GM10266 (cell line): ENCODE results near the gene CCDC78.

ENCODE experiments used
- DNase-seq: peaks from one replicate; pipeline ENCODE4 v3.0.0; 2012; ENCODE audit errors: extremely low spot score
- TF ChIP-seq, protein P1 (sequence below): IDR thresholded peaks from 2 replicates; pipeline ENCODE4 v1.5.1; 2012; ENCODE audit warnings: mild to moderate bottlenecking, low read depth; ENCODE audit not compliant: control insufficient read depth, insufficient read depth; ENCODE audit errors: missing control alignments

The CCDC78 gene

DNA sequence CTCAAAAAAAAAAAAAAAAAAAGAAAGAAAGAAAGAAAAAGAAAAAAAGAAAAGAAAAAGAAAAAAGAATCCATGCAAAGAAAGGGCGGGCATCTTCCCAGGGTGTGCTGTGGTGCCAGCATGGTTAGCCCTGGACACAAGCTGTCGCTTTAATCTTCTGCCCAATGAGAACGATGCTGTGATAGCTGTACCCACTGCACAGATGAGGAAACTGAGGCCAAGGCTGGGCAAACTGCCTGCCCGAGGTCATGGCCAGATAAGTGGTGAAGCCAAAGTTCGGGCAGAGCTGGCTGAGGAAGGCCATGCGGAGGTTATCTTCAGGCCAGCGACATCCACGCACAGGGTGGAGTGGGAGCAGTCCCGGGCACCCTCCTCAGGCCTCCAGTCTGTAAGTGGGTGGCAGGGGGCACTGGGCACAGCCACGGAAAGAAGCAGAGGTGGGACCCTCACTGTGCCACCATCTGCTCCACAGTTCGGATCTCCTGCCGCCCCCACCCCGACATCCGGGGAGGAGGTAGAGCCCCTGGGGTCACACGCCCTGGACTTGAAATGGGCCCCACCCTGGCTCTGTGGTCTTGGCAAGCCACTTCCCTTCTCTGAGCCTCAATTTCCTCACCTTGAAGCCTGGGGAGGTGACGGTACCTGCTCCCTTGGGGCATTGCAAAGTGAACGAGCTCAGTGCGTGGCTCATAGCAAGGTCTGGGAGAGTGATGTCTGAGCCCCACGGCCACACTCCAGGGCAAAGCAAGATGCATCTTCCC is 27.2 kb downstream of the CCDC78 start:
- DNase-seq: no peak

DNA sequence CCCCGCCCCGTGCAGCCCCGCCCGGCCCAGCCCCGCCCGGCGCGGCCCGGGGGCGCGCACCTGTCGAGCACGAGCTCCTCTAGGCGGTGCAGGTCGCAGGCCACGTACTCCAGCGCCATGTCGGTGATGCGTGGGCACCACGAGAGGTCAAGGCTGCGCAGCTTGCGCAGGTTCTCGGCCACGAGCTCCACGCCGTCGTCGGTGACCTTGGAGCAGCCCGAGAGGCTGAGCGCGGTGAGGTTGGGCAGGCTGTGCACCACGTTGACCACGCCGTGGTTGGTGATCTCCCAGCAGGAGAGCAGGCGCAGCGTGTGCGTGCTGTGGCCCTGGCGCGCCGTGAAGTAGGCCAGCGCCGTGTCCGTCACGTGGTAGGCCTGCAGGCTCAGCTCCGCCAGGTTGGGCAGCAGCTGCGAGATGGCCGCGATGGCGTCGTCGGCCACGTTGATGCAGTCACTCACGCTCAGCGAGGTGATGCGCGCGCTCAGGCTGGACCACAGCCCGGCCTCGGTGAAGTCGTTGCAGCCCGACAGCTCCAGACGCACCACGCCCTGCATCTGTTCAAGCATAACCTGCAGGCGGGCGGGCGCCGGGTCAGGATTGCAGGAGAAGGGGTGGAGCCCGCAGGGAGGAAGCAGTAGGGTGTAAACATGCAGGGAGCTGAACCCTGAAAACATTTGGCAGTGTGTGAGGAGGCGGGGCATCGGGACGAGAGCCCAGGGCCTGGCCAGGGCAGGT is 30.7 kb downstream of the CCDC78 start:
- peak; percentile 90 for DNase-seq
- TF ChIP-seq, protein P1, sequence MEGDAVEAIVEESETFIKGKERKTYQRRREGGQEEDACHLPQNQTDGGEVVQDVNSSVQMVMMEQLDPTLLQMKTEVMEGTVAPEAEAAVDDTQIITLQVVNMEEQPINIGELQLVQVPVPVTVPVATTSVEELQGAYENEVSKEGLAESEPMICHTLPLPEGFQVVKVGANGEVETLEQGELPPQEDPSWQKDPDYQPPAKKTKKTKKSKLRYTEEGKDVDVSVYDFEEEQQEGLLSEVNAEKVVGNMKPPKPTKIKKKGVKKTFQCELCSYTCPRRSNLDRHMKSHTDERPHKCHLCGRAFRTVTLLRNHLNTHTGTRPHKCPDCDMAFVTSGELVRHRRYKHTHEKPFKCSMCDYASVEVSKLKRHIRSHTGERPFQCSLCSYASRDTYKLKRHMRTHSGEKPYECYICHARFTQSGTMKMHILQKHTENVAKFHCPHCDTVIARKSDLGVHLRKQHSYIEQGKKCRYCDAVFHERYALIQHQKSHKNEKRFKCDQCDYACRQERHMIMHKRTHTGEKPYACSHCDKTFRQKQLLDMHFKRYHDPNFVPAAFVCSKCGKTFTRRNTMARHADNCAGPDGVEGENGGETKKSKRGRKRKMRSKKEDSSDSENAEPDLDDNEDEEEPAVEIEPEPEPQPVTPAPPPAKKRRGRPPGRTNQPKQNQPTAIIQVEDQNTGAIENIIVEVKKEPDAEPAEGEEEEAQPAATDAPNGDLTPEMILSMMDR: no peak

More for the DNA sequence above, 27.2 kb downstream of the CCDC78 start:
- TF ChIP-seq, protein P1: no peak

DNA sequence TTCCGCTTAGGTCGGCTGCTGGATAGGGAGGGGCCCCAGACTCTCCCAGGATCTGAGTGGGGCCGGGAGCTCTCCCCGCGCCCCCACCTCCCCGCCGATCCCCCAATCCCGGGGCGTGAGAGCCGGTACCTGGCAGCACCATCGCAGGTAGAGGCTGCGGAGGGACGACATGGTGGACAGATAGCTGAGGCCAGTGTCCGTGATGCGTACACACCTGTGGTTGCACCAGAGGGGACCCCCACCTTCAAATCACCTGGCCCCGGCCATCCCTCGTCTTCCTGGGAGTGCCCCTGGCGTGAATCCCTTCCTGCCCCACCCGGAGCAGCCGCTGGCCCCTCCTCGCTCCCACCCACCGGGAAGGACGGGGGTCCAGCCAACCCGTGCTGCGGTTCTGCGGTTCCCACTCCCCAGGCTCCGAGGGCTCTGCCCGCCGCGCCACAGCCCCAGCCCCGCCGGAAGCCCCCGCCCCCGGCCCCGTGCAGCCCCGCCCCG is 31.3 kb downstream of the CCDC78 start:
- TF ChIP-seq, protein P1: no peak
- DNase-seq: no peak

DNA sequence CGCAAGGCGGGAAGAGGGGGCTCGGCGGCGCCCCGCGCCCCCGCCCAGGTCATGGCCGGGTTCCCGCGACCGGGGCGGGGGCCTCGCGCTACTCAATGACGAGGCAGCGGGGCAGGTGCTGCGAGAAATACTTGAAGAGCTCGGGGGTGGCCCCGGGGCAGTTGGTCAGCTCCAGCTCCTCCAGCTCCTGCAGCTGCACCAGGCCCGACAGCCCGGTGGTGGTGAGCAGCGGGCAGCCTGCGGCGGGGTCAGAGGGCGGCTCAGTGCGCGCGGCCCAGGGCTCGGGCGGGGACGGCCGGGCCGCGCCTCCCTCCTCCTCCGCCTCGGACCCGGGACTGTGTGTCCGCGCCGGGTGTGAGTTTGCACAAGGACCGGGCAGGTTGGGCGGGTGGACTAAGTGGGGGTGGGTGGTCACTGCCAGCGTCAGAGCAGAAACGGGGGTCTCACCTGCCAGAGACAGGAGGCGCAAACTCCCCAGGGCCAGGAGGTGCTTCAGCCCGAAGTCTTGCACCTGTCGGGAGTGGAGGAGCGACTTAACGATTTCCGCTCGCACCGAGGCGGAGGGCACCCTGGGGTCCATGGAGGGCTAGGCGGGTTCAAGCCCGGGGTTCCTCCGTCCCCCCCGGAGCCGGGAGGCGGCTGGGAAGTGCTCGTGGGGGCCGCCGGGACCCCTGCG is 31.9 kb downstream of the CCDC78 start:
- TF ChIP-seq, protein P1: no peak
- DNase-seq: no peak

DNA sequence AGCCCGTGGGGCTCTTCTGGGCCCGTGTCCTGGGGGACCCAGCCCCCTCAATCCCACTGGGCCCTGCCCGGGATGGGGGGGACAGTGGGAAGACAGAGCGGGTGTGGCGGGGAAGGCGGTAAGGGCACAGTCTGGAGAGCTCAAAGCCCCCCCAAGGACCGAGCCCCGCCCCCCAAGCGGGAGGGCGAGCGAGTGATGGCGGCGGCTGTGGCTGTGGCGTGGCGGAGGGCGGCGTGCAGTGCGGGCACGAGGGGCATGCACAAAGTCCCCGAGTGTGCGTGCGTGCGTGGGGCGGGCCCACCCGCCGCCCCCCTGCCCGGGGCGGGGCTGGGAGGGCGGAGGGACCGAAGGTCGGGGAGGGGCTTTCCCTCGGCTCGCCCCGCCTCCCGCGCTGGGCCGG is 32.5 kb downstream of the CCDC78 start:
- no peak for DNase-seq

DNA sequence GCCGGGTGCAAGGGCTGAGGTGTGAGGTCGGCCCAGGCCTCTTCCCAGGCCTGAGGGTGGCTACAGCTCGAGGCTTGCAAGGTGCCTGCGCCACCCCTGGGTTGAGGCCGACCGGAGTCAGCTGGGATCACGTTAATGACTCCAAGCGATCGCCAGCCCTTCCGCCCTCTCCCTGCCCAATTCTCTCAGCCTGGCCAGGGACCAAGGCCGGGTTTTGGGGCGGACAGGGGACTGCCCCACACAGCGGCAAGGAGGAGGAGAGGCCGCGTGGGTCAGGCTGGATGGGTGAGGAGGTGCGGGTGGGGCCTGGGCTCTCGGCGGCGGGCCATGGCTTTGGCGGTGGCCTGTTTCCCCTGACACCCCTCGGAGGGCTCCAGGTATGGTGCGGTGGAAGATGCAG is 32.9 kb downstream of the CCDC78 start:
- no peak for DNase-seq
- TF ChIP-seq, protein P1: no peak

More for the DNA sequence above, 32.5 kb downstream of the CCDC78 start:
- TF ChIP-seq, protein P1: no peak
